Skin of body (tissue), 2 donors: ENCODE results near the gene EDN1. TPM values are rescaled to one million over a fixed set of nuclear protein-coding genes. Genes with fewer than 3 reads are reported as not detected.
"Not testable (repeated sequence)": the region's sequence is repeated elsewhere in the genome, so short reads cannot be mapped to it uniquely, and the experiment has no call there.

Experiments used
- DNase-seq: peaks from one replicate; lab custom pipeline; 2025; lab: John Stamatoyannopoulos, UW
- total RNA-seq: library from RNA; depleted of rRNA; stranded (reverse); fragments of >200 nt; gene quantifications from one replicate; pipeline ENCODE4 v1.2.3, GENCODE V29; 2014

Gene EDN1
- total RNA-seq, 1 donor from 2014 or later = 6.3 TPM

GRCh38 chr6:12324099-12324498, 33.9 kb downstream of the EDN1 start:
- no peak for DNase-seq

- DNase-seq = no peak
Observed at GRCh38 chr6:12324748-12325147, 34.6 kb downstream of the EDN1 start.

GRCh38 chr6:12325872-12326271, 35.7 kb downstream of the EDN1 start:
- no peak for DNase-seq

GRCh38 chr6:12327391-12327790, 37.2 kb downstream of the EDN1 start:
- no peak for DNase-seq

GRCh38 chr6:12327988-12328387, 37.8 kb downstream of the EDN1 start:
- no peak for DNase-seq

GRCh38 chr6:12328701-12329100, 38.5 kb downstream of the EDN1 start:
- no peak for DNase-seq

- DNase-seq = no peak
Observed at GRCh38 chr6:12331474-12331873, 41.3 kb downstream of the EDN1 start.

GRCh38 chr6:12331951-12332749, 42.0 kb downstream of the EDN1 start:
- DNase-seq = no peak

GRCh38 chr6:12332750-12333079, 42.6 kb downstream of the EDN1 start:
- DNase-seq = not testable (repeated sequence)

- no peak for DNase-seq
Observed at GRCh38 chr6:12333128-12333527, 43.0 kb downstream of the EDN1 start.

GRCh38 chr6:12334526-12335130, 44.5 kb downstream of the EDN1 start:
- DNase-seq = no peak

- DNase-seq = no peak
Observed at GRCh38 chr6:12335131-12335527, 45.0 kb downstream of the EDN1 start.

GRCh38 chr6:12335717-12336116, 45.6 kb downstream of the EDN1 start:
- DNase-seq = no peak

GRCh38 chr6:12336121-12336971, 46.2 kb downstream of the EDN1 start:
- DNase-seq = no peak

GRCh38 chr6:12339022-12339421, 48.9 kb downstream of the EDN1 start:
- DNase-seq = no peak

- DNase-seq = no peak
Observed at GRCh38 chr6:12339808-12340487, 49.8 kb downstream of the EDN1 start.

- no peak for DNase-seq
Observed at GRCh38 chr6:12340488-12340818, 50.3 kb downstream of the EDN1 start.

GRCh38 chr6:12342664-12343063, 52.5 kb downstream of the EDN1 start:
- no peak for DNase-seq

GRCh38 chr6:12343122-12343439, 52.9 kb downstream of the EDN1 start:
- no peak for DNase-seq

GRCh38 chr6:12343440-12344162, 53.4 kb downstream of the EDN1 start:
- DNase-seq = no peak

- DNase-seq = no peak
Observed at GRCh38 chr6:12344296-12344695, 54.1 kb downstream of the EDN1 start.
